Sciatic nerve (tissue), 1 donor: ENCODE measurements around the gene CHST2. TPM values are rescaled to one million over a fixed set of nuclear protein-coding genes. Genes with fewer than 3 reads are reported as not detected.

ENCODE experiments used
- total RNA-seq: library from RNA; stranded (reverse); fragmentation: NEBNext Ultra II Directional; extraction: Animal tissue kit (Norgen Biotek cat#: 25700); gene quantifications from one replicate; pipeline ENCODE4 v1.2.1, GENCODE V29; 2021
- donor health status: DM: no; HTN: no; CAD: no.

The CHST2 gene
- total RNA-seq, 1 donor from 2014 or later, result 37.1 TPM

Other genes with a start within 250 kb of the CHST2 start
- gene PCOLCE2, start 230.7 kb upstream of the CHST2 start, total RNA-seq, result 22.6 TPM
- 0.13 TPM for gene PAQR9, start 156.1 kb upstream of the CHST2 start, total RNA-seq
- 125 TPM for gene U2SURP, start 118.2 kb upstream of the CHST2 start, total RNA-seq